ENCODE results near the gene SPDEF.

SPDEF gene

DNA sequence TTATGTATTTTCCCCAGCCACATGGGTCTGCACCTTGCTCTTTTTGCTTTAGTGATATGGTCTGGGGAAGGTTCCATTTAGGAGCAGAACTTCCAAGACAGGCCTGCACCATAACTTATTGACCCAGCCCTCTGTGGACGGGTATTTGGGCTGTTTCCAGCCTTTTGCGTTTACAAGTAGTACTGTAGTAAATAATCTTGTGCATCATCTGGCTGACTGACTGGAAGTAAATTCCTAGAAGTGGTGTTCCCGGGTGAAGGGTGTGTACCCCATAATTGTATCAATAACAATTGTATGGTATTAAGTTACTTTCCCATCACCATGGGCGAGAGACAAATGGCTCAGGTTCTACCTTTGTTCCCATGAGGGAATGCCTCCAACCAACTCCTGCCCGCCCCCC, 31.6 kb downstream of the SPDEF start:
- POLR2A ChIA-PET (ENCODE audit: low non-redundant PET): no interaction called here
- no peak overlapping the region for H3K27ac ChIP-seq
- TF ChIP-seq, protein P1, sequence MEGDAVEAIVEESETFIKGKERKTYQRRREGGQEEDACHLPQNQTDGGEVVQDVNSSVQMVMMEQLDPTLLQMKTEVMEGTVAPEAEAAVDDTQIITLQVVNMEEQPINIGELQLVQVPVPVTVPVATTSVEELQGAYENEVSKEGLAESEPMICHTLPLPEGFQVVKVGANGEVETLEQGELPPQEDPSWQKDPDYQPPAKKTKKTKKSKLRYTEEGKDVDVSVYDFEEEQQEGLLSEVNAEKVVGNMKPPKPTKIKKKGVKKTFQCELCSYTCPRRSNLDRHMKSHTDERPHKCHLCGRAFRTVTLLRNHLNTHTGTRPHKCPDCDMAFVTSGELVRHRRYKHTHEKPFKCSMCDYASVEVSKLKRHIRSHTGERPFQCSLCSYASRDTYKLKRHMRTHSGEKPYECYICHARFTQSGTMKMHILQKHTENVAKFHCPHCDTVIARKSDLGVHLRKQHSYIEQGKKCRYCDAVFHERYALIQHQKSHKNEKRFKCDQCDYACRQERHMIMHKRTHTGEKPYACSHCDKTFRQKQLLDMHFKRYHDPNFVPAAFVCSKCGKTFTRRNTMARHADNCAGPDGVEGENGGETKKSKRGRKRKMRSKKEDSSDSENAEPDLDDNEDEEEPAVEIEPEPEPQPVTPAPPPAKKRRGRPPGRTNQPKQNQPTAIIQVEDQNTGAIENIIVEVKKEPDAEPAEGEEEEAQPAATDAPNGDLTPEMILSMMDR (conservative IDR thresholded peaks at IDR 0.05; ENCODE audit: low read depth): no peak
- CTCF ChIA-PET: interaction anchor here (0.6 kb wide), 1 partner anchor 413 kb away, joined by 4 read pairs; no protein-coding TSS in a partner anchor
- no peak for DNase-seq (ENCODE audit: low spot score)

DNA sequence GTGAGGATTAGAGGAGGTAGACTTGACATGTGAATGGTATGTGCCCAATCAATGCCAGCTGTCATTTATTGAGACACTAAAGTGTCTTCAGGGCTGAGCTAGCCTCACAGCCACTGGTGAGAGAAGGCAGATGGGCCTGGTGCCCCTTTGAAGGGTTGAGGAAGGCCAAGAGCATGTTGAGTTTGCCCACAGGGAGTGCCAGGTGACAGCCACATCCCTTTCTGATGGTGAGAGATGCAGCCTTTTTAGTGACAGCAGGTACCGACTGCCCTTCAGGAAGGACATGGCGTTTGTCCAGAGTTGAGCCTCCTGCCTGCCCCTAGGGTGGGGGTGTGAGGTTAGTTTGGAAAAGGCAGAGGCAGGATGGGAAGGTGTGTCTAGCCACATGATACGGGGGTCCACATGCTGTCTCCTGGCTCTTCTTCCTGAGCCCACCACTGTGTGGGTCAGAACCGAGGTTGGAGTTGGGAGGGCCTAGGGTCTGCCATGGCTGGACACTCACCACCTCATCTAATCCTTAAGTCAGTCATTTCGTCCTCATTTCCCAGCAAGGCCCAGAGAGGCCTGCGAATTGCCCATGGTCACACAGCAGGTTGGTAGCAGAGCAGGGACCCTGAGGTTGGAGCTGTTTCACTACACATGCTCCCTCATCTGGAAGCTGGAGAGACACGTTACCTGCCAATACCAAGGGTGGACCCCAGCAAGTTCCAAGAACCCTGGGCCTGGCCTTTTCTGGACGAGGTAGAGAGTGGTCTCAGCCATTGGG, 32.5 kb downstream of the SPDEF start:
- POLR2A ChIA-PET (ENCODE audit: low non-redundant PET): no interaction called here
- CTCF ChIA-PET: no interaction called here
- H3K27ac ChIP-seq: no peak overlapping the region
- no peak for DNase-seq (ENCODE audit: low spot score)
- TF ChIP-seq, protein P1 (conservative IDR thresholded peaks at IDR 0.05; ENCODE audit: low read depth): no peak

DNA sequence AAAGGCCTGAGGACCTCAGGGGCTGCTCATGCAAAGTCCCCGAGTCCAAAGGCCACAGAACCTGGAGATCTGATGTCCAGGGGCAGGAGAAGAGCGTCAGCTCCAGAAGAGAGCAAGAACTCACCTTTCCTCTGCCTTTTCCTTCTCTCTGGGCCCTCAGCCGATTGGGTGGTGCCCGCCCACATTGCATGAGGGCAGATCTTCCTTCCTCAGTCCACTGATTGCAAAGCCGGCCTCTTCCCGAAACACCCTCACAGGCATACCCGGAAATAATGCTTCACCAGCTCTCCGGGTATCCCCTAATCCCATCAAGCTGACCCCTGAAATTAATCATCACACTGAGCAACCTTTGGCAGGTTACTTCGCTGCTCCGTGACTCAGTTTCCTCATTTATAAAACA, 33.4 kb downstream of the SPDEF start:
- DNase-seq (ENCODE audit: low spot score): no peak
- POLR2A ChIA-PET (ENCODE audit: low non-redundant PET): no interaction called here
- TF ChIP-seq, protein P1 (conservative IDR thresholded peaks at IDR 0.05; ENCODE audit: low read depth): no peak
- CTCF ChIA-PET: interaction anchor here (0.6 kb wide), 1 partner anchor 349 kb away, joined by 3 read pairs; no protein-coding TSS in a partner anchor
- H3K27ac ChIP-seq: no peak overlapping the region

DNA sequence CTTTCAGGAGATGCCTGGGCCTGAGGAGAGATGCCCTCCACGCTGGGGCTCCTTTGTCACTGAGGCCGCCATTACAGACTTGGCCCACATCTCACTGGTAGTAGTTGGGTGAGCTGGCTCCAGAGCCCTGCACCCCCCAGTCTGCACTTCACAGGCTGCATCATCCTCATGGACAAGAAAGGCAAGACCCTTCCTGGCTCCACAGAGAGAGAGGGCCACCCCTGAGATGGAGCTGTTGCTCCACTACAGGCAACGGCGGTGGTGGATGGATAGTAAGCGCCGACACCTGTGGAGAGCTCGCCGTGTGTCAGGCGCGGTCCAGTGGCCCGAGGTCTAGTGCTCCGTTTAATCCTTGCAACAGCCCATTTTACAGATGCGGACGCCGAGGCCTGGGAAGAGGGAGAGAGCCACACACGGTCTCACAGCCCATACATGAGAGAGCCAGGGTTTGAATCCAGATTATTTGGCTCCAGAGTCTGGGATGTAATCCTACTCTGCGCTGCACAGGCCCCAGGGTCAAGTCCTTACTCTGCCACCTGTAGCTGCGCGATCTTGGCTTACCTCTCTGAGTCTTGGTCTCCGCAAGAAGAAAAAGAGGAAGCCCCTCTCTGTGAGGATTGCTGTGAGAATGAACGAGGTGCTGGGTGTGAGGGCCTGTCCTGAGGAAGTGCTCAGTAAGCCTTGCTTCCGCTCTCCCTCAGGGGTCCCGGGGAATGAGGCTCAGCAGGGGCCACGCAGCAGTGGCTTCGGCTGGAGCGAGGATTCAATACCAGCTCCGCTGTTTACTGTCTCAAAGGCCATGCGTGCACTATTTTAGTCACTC, 34.5 kb downstream of the SPDEF start:
- no peak for DNase-seq (ENCODE audit: low spot score)
- CTCF ChIA-PET: no interaction called here
- H3K27ac ChIP-seq: no peak overlapping the region
- TF ChIP-seq, protein P1 (conservative IDR thresholded peaks at IDR 0.05; ENCODE audit: low read depth): no peak
- POLR2A ChIA-PET (ENCODE audit: low non-redundant PET): no interaction called here

DNA sequence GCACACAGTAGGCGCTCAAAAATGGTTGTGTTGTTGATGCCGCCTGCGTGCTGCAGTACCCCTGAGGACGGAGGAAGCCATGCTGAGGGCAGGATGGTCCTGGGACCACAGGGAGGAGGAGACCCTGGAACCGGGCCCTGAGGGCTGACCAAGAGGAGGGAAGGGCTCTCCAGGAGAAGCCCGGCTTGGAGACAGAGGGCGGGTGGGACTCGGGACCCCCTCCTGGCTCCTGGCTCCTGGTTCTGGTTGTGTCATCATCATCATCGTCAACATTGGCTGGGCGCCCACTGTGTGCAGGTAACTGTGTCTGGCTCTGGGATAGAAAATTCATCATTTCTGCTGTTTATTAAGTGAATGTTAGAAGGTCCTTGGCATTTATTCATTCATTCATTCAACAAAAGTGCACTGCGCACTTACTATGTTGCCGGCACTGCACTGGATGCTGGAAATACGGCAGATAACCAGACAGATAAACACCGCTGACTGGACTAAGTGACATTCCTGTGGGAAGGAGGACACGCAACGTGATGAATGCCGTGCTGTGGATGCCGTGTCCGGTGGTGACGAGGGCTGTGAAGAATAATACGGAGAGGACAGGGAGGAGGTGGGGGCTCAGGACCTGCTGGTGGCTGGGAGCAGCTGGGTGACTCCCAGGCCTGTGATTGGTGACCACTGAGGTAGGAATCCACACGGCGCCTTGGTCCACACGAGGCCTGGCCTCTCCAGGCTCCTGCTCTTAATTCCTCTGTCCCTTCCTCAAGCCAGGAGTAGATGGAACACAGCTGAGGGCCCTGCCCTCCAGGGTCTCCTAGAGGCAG, 35.3 kb downstream of the SPDEF start:
- H3K27ac ChIP-seq: no peak overlapping the region
- POLR2A ChIA-PET (ENCODE audit: low non-redundant PET): no interaction called here
- CTCF ChIA-PET: no interaction called here
- TF ChIP-seq, protein P1 (conservative IDR thresholded peaks at IDR 0.05; ENCODE audit: low read depth): no peak
- DNase-seq (ENCODE audit: low spot score): no peak

DNA sequence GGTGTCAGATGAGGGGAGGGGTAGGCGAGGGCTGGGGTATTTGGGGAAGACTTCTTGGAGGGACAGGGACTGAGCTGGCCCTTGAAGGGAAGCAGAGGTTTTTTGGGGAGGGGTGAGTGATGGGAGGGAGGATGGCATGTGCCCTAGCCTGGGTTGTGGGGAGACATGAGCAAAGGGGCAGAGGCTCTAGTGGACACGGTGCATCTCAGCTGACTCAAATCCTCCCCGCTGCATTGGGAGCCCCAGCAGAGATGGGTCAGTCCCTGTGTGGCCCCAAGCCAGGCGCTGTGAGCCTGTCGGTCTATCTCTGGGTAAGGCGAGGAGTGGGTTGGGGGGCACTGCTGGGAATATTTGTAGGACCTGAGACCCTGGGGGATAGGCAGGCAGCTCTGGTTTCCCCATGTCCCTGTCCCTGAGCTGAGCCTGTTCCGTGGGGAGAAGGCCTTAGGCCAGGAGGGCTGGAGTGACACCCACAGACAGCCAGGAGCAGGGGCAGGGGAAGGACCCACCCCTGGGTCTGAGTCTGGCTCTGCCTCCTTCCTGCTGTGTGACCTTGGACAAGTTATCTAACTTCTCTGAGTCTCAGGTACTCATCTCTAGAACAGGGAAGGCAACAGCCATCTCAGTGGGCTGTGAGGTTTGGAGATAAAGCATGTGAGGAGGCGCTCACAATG, 36.0 kb downstream of the SPDEF start:
- POLR2A ChIA-PET (ENCODE audit: low non-redundant PET): no interaction called here
- DNase-seq (ENCODE audit: low spot score): no peak
- TF ChIP-seq, protein P1 (conservative IDR thresholded peaks at IDR 0.05; ENCODE audit: low read depth): no peak
- CTCF ChIA-PET: no interaction called here
- no peak overlapping the region for H3K27ac ChIP-seq
